A673 (cell line): ENCODE data around the gene INPP5A. TPM values are rescaled to one million over a fixed set of nuclear protein-coding genes. Genes with fewer than 3 reads are reported as not detected.

ENCODE experiments used
- BruUV-seq: library from RNA; stranded (reverse); fragments of 400-500 nt; replicated peaks from 2 replicates; lab custom pipeline; 2021; lab: Mats Ljungman, UMichigan
- CTCF ChIA-PET: fragments of 300-600 bp; sonication (Branson Sonifier 250); formaldehyde crosslinking; loops from one replicate; lab custom pipeline; 2022; ENCODE audit warnings: antibody characterized with exemption; lab: Charles Lee
- POLR2A ChIA-PET: fragments of 300-600 bp; sonication (Branson Sonifier 250); formaldehyde crosslinking; loops from one replicate; lab custom pipeline; 2022; ENCODE audit warnings: antibody characterized with exemption; ENCODE audit not compliant: low non-redundant PET; lab: Charles Lee
- DNase-seq: peaks from one replicate; pipeline ENCODE4 v3.0.0-alpha.2; 2015; ENCODE audit warnings: low spot score
- H3K27ac ChIP-seq: fragments of 200-600 bp; sonication (generic); 2 replicates; pipeline ENCODE4 v1.5.1; 2016; ENCODE audit warnings: mixed run types, low read depth, mild to moderate bottlenecking, mixed read lengths, antibody characterized with exemption, low read length; ENCODE audit not compliant: poor library complexity, severe bottlenecking
- H3K27me3 ChIP-seq: fragments of 200-600 bp; sonication (generic); replicated peaks from 2 replicates; pipeline ENCODE4 v1.6.1; 2017; ENCODE audit warnings: mixed run types, low read depth, mild to moderate bottlenecking, mixed read lengths, antibody characterized with exemption, low read length; ENCODE audit not compliant: insufficient read depth, poor library complexity
- H3K36me3 ChIP-seq: fragments of 200-600 bp; sonication (generic); 2 replicates; pipeline ENCODE4 v1.6.1; 2016; ENCODE audit warnings: mixed run types, mild to moderate bottlenecking, mixed read lengths, antibody characterized with exemption, low read length; ENCODE audit not compliant: insufficient read depth, poor library complexity, severe bottlenecking
- H3K4me1 ChIP-seq: fragments of 200-600 bp; sonication (generic); 2 replicates; pipeline ENCODE4 v1.6.1; 2017; ENCODE audit warnings: mixed run types, mild to moderate bottlenecking, mixed read lengths, antibody characterized with exemption, low read length; ENCODE audit not compliant: insufficient read depth, poor library complexity, severe bottlenecking
- H3K4me3 ChIP-seq: fragments of 200-600 bp; sonication (generic); 2 replicates; pipeline ENCODE4 v1.5.1; 2016; ENCODE audit warnings: low read depth, mixed run types, mild to moderate bottlenecking, mixed read lengths, low read length; ENCODE audit not compliant: poor library complexity, severe bottlenecking
- H3K9me3 ChIP-seq: fragments of 200-600 bp; sonication (generic); 2 replicates; pipeline ENCODE4 v1.6.1; 2016; ENCODE audit warnings: mixed run types, low read depth, mild to moderate bottlenecking, mixed read lengths, antibody characterized with exemption, low read length; ENCODE audit not compliant: poor library complexity, severe bottlenecking
- EZH2 ChIP-seq: fragments of 200-600 bp; sonication (generic); IDR thresholded peaks from 2 replicates; pipeline ENCODE4 v1.6.1; 2017; ENCODE audit warnings: borderline replicate concordance, low read depth, mild to moderate bottlenecking, mixed read lengths, antibody characterized with exemption, low read length; ENCODE audit not compliant: poor library complexity, severe bottlenecking
- intact Hi-C: fragments of 100-400 bp; cut with micrococcal nuclease; formaldehyde crosslinking; loops from one replicate; pipeline ENCODE4 v1.10.0; 2022; ENCODE audit not compliant: unreplicated experiment
- total RNA-seq: library from RNA; stranded (reverse); gene quantifications from 2 replicates; pipeline ENCODE4 v1.2.3, GENCODE V29; 2021
- TF ChIP-seq, protein P1 (sequence below): fragments of 300-800, 200-600 bp; sonication (generic); conservative IDR thresholded peaks from 2 replicates; pipeline ENCODE4 v1.5.1; 2017; ENCODE audit warnings: low read depth, mild to moderate bottlenecking, antibody characterized with exemption, low read length, moderate library complexity, mixed read lengths

The INPP5A gene
- total RNA-seq, 1 experiment from 2014 or later, result 21.8 TPM

DNA sequence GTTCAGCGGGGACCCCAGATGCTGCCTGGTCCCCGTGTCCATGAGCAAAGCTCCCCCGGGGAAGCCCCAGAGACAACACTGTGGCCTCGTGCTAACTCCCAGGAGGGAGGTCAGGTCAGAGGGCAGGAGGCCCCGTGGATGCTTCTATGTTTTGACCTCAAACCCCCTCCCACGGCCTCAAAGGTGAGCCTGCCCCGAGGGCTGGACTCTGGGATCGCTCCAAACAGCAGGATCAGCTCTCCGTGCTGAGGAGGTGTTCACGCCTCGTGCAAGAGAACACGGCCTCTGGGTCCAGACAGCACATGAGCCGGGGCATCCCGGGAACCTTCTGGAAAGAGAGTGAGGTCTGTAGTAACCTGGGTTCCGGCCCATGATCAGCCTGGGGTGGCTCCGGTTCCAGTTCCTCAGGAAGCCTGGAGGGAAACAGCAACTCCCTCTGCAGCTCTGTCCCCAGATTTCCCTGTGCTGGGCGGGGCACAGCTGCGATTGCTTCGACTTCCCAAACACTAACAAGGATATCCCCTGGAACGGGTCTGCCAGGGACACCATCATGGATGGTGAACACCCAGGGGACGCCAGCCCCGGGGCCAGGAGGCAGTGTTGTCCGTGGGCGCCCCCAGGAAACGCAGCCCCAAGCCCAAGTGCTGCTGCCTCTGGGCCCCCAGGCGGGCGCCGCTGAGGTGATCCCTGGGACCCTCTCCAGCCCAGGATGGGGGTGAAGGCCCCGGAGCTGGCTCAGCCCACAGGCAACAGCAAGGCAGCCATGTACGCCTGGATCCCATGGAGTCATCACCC lies 18.0 kb upstream of the INPP5A start:
- BruUV-seq, result no TSS peak
- CTCF ChIA-PET, result no interaction called here

DNA sequence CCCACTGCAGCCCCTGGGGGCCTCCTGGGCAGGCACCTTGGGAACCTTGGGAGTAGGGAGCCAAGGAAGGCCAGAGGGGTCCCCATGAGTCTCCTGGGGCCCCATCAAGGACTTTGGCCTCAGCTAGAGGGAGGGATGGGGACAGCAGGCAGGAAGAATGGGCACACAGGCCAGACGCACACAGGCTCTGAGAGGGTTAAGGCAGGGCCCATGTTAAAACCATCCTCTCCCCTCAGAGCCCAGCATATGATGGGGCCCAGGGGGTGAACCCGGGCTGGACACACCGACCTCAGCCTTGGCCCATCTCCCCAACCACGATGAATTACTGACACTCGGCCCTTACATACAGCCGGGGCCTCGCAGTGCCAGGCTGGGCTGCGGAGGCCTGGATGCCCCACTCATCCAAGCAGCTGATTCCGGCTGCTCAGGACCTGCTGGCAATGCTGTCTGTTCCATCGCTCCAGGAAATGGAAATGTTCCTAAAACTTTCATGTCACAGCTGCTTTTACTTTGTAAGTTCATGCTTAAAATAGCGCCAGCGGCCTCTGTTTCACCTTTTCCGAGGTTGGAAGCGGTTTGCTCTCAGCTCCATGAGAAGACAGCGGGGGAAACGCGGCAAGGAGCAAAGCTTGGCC lies 17.3 kb upstream of the INPP5A start:
- POLR2A ChIA-PET, result no interaction called here
- CTCF ChIA-PET, result no interaction called here
- Histone ChIP-seq H3K4me3 (no peak overlapping the region), H3K36me3 (no peaks in the 10 kb centered on the region), H3K9me3 (no peaks in the 10 kb centered on the region), H3K4me1 (peaks cover 10% of the 10 kb centered on the region), H3K27ac (no peak overlapping the region), H3K27me3 (no peaks in the 10 kb centered on the region)
- no peak for DNase-seq
- no peak for TF ChIP-seq EZH2
- TF ChIP-seq, protein P1, sequence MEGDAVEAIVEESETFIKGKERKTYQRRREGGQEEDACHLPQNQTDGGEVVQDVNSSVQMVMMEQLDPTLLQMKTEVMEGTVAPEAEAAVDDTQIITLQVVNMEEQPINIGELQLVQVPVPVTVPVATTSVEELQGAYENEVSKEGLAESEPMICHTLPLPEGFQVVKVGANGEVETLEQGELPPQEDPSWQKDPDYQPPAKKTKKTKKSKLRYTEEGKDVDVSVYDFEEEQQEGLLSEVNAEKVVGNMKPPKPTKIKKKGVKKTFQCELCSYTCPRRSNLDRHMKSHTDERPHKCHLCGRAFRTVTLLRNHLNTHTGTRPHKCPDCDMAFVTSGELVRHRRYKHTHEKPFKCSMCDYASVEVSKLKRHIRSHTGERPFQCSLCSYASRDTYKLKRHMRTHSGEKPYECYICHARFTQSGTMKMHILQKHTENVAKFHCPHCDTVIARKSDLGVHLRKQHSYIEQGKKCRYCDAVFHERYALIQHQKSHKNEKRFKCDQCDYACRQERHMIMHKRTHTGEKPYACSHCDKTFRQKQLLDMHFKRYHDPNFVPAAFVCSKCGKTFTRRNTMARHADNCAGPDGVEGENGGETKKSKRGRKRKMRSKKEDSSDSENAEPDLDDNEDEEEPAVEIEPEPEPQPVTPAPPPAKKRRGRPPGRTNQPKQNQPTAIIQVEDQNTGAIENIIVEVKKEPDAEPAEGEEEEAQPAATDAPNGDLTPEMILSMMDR, result no peak
- BruUV-seq, result no TSS peak
- intact Hi-C loops, result no loop called here

More for the DNA sequence above, 18.0 kb upstream of the INPP5A start:
- TF ChIP-seq, protein P1, result no peak
- no peak for TF ChIP-seq EZH2
- intact Hi-C loops, result no loop called here
- Histone ChIP-seq H3K36me3 (no peaks in the 10 kb centered on the region), H3K4me3 (no peak overlapping the region), H3K4me1 (peaks cover 10% of the 10 kb centered on the region), H3K9me3 (no peaks in the 10 kb centered on the region), H3K27me3 (no peaks in the 10 kb centered on the region), H3K27ac (no peak overlapping the region)
- no peak for DNase-seq
- POLR2A ChIA-PET, result no interaction called here

DNA sequence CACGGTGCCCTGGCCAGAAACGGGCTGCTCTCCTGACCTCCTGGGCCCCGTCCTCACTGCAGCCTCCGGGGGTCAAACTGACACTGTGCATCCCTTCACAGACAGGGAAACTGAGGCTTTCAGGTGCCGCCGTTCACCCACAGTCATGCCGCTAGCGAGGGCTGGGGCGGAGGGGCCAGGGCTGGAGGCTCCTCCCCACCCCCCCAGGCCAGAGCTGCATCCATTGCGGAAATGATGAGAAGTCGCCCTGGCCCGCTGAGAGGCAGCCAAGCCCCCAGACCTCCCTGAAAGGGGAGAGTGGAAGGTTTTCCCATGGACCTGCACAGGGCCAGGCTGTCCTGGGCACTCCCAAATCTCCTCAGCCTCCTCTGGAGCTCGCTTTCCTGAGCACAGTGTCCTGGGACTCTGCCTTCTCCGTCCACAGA lies 16.5 kb upstream of the INPP5A start:
- no peak for TF ChIP-seq EZH2
- TF ChIP-seq, protein P1, result no peak
- no peak overlapping the region for H3K4me3 ChIP-seq
- ChIA-PET POLR2A (interaction anchor here (0.5 kb wide), 1 partner anchor 377 kb away, joined by 4 read pairs; no protein-coding TSS in a partner anchor), CTCF (no interaction called here)
- no peaks in the 10 kb centered on the region for H3K9me3 ChIP-seq
- no peak overlapping the region for H3K27ac ChIP-seq
- DNase-seq, result no peak
- no peaks in the 10 kb centered on the region for H3K36me3 ChIP-seq
- no TSS peak for BruUV-seq
- H3K27me3 ChIP-seq, result no peaks in the 10 kb centered on the region
- intact Hi-C loops, result no loop called here
- peaks cover 10% of the 10 kb centered on the region for H3K4me1 ChIP-seq
